ENCODE data around the gene CNTN5. TPM values are rescaled to one million over a fixed set of nuclear protein-coding genes. Genes with fewer than 3 reads are reported as not detected.

Gene CNTN5
- total RNA-seq, 1 donor = under 0.01 TPM

- TF ChIP-seq, protein P1, sequence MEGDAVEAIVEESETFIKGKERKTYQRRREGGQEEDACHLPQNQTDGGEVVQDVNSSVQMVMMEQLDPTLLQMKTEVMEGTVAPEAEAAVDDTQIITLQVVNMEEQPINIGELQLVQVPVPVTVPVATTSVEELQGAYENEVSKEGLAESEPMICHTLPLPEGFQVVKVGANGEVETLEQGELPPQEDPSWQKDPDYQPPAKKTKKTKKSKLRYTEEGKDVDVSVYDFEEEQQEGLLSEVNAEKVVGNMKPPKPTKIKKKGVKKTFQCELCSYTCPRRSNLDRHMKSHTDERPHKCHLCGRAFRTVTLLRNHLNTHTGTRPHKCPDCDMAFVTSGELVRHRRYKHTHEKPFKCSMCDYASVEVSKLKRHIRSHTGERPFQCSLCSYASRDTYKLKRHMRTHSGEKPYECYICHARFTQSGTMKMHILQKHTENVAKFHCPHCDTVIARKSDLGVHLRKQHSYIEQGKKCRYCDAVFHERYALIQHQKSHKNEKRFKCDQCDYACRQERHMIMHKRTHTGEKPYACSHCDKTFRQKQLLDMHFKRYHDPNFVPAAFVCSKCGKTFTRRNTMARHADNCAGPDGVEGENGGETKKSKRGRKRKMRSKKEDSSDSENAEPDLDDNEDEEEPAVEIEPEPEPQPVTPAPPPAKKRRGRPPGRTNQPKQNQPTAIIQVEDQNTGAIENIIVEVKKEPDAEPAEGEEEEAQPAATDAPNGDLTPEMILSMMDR (IDR thresholded peaks at IDR 0.05; ENCODE audit: insufficient read depth, low read depth, low read length) = no peak
- DNase-seq (ENCODE audit: low read depth) = no peak
- H3K4me3 ChIP-seq (ENCODE audit: low read depth, low read length) = no peak overlapping the region
Observed at GRCh38 chr11:100214791-100215190, 1194.0 kb downstream of the CNTN5 start.

GRCh38 chr11:100220801-100221200 lies 1200.1 kb downstream of the CNTN5 start:
- no peak for DNase-seq (ENCODE audit: low read depth)
- TF ChIP-seq, protein P1 (IDR thresholded peaks at IDR 0.05; ENCODE audit: insufficient read depth, low read depth, low read length) = no peak
- no peak overlapping the region for H3K4me3 ChIP-seq (ENCODE audit: low read depth, low read length)

DNA sequence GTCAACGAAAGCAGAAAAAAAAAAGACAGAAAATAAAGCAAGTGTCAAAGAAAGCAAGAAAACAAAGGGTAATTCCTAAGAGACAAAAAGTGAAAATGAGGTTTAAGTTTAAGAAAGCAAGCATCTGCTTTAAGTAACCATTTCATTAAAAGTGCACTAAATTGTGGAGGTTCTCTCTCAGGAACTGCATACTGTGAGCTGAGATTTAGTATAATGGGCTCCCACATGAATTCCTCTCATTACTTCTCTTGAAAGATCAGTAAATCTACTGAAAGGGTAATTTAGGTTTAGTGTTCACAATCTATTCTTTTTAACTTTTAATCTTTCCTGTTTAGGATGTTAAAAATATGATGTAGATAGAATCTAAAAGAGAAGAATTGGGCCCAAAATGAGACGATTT lies 1201.0 kb downstream of the CNTN5 start:
- no peak for DNase-seq (ENCODE audit: low read depth)
- TF ChIP-seq, protein P1 (IDR thresholded peaks at IDR 0.05; ENCODE audit: insufficient read depth, low read depth, low read length) = no peak
- no peak overlapping the region for H3K4me3 ChIP-seq (ENCODE audit: low read depth, low read length)

DNA sequence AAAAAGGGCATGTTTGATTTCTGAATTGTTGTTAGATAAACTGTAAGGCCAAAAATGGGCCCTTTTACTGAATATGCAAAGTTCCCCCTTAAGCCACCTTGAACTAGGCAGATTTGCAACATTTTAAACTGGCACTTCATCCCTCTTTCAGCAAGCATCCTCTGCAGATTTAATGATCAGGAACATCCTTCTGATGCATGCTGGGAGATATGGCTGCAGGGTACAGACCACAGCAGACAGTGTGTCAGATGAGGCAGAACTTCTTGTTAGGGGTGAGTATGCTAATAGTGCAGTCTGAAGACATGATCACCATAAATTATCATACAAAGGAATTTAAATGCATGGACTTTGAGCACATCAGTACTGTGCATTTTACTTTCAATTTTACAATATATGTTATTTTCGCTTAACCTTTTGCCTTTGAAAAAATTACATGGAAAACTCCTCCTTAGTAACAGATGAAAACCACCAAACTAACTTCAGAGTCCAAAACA lies 1203.8 kb downstream of the CNTN5 start:
- TF ChIP-seq, protein P1 (IDR thresholded peaks at IDR 0.05; ENCODE audit: insufficient read depth, low read depth, low read length) = no peak
- H3K4me3 ChIP-seq (ENCODE audit: low read depth, low read length) = no peak overlapping the region
- DNase-seq (ENCODE audit: low read depth) = no peak

- TF ChIP-seq, protein P1 (IDR thresholded peaks at IDR 0.05; ENCODE audit: insufficient read depth, low read depth, low read length) = no peak
- no peak overlapping the region for H3K4me3 ChIP-seq (ENCODE audit: low read depth, low read length)
- DNase-seq (ENCODE audit: low read depth) = no peak
Observed at GRCh38 chr11:100229086-100229485, 1208.3 kb downstream of the CNTN5 start.

DNA sequence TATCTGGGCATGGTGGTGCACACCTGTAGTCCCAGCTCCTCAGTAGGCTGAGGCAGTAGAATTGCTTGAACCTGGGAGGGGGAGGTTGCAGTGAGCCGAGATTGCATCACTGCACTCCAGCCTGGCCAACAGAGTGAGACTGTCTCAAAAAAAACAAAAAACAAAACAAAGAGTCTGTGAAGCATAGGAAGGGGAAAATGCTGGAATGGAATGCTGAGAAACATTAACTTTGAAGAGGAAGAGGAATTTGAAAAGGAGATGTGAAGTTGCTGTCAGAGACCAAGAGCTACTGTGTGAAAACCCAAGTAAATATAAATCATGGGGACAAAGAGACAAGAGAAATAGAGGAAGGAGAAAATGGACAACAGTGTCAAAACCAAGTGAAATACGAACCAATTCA lies 1211.3 kb downstream of the CNTN5 start:
- TF ChIP-seq, protein P1 (IDR thresholded peaks at IDR 0.05; ENCODE audit: insufficient read depth, low read depth, low read length) = no peak
- no peak overlapping the region for H3K4me3 ChIP-seq (ENCODE audit: low read depth, low read length)
- no peak for DNase-seq (ENCODE audit: low read depth)

- H3K4me3 ChIP-seq (ENCODE audit: low read depth, low read length) = no peak overlapping the region
- TF ChIP-seq, protein P1 (IDR thresholded peaks at IDR 0.05; ENCODE audit: insufficient read depth, low read depth, low read length) = no peak
- no peak for DNase-seq (ENCODE audit: low read depth)
Observed at GRCh38 chr11:100235085-100235484, 1214.3 kb downstream of the CNTN5 start.
